GM12878 (cell line): ENCODE data around the gene SKOR2. TPM values are rescaled to one million over a fixed set of nuclear protein-coding genes. Genes with fewer than 3 reads are reported as not detected.
A peak's percentile ranks its signal among the peaks of the same experiment; 100 is the strongest.

Experiments
- ATAC-seq: fragments of 200-7000 bp; cut with Tn5 transposase; 3 replicates; pipeline ENCODE4 v1.9.1; 2020; ENCODE audit warnings: mild to moderate bottlenecking, moderate library complexity
- BruUV-seq: library from RNA; stranded (reverse); fragments of 400-500 nt; replicated peaks from 2 replicates; lab custom pipeline; 2021; lab: Mats Ljungman, UMichigan
- CTCF ChIA-PET: fragments of 300-600 bp; sonication (Branson Sonifier 250); formaldehyde crosslinking; extraction: SDS; loops from one replicate; lab custom pipeline; 2021; ENCODE audit warnings: inconsistent platforms; lab: Yijun Ruan, JAX
- POLR2A ChIA-PET: fragments of 350-600 bp; formaldehyde crosslinking; extraction: SDS; loops from one replicate; lab custom pipeline; 2021; ENCODE audit warnings: inconsistent platforms; lab: Charles Lee
- RAD21 ChIA-PET: fragments of 300-600 bp; sonication (Branson Sonifier 250); formaldehyde crosslinking; loops from one replicate; lab custom pipeline; 2023; ENCODE audit warnings: antibody characterized with exemption; ENCODE audit not compliant: unreplicated experiment; lab: Charles Lee
- SMC1A ChIA-PET: fragments of 300-600 bp; sonication (Branson Sonifier 250); formaldehyde crosslinking; loops from one replicate; lab custom pipeline; 2023; ENCODE audit not compliant: unreplicated experiment, uncharacterized antibody; lab: Charles Lee
- DNase-seq: peaks from one replicate; pipeline ENCODE4 v3.0.0-alpha.2; 2011; ENCODE audit warnings: low read depth, low spot score
- FAIRE-seq: peaks from 3 replicates; lab custom pipeline; 2011; peaks lifted over from hg19 to GRCh38; lab: Jason Lieb, UNC
- H2AFZ ChIP-seq: 2 replicates; pipeline ENCODE4 v1.6.0; 2011; ENCODE audit warnings: low read depth, low read length, control low read depth; ENCODE audit not compliant: control insufficient read depth
- H3K27ac ChIP-seq: 2 replicates; pipeline ENCODE4 v1.5.1; 2011; ENCODE audit warnings: control low read depth; ENCODE audit not compliant: control insufficient read depth, insufficient read depth
- H3K27me3 ChIP-seq, 2 experiments: replicated peaks in 1 of 2; 2 replicates each; pipeline versions ENCODE4 v1.6.0 to v1.6.1; 2011; ENCODE audit warnings: low read length in 1 of 2; ENCODE audit not compliant: control insufficient read depth in 2 of 2, insufficient read depth in 2 of 2
- H3K36me3 ChIP-seq, 2 experiments: 2 replicates each; pipeline ENCODE4 v1.5.1; 2011; ENCODE audit warnings: low read length in 1 of 2; ENCODE audit not compliant: control insufficient read depth in 2 of 2, insufficient read depth in 2 of 2
- H3K4me1 ChIP-seq: 2 replicates; pipeline ENCODE4 v1.6.1; 2011; ENCODE audit warnings: mild to moderate bottlenecking, low read length, moderate library complexity, mixed read lengths; ENCODE audit not compliant: control insufficient read depth, insufficient read depth
- H3K4me2 ChIP-seq: 2 replicates; pipeline ENCODE4 v1.6.0; 2011; ENCODE audit warnings: control low read depth; ENCODE audit not compliant: control insufficient read depth, insufficient read depth
- H3K4me3 ChIP-seq: fragments of 200-600 bp; sonication (generic); 2 replicates; pipeline ENCODE4 v1.5.1; 2016
- H3K79me2 ChIP-seq: 2 replicates; pipeline ENCODE4 v1.6.0; 2011; ENCODE audit warnings: low read length; ENCODE audit not compliant: control insufficient read depth, insufficient read depth
- H3K9ac ChIP-seq: 2 replicates; pipeline ENCODE4 v1.8.0; 2011; ENCODE audit warnings: low read length, control low read depth, mixed read lengths; ENCODE audit not compliant: control insufficient read depth, insufficient read depth
- H3K9me3 ChIP-seq: replicated peaks from 3 replicates; pipeline ENCODE4 v1.5.1; 2011; ENCODE audit warnings: mild to moderate bottlenecking, low read length; ENCODE audit not compliant: control insufficient read depth, insufficient read depth
- H4K20me1 ChIP-seq: 2 replicates; pipeline ENCODE4 v1.6.0; 2011; ENCODE audit not compliant: control insufficient read depth, insufficient read depth
- GATAD2B ChIP-seq: fragments of 450-650 bp; conservative IDR thresholded peaks from 2 replicates; pipeline ENCODE4 v1.6.1; 2017; ENCODE audit warnings: low read depth, mild to moderate bottlenecking, moderate library complexity
- HCFC1 ChIP-seq: fragments of 150-350 bp; IDR thresholded peaks from 2 replicates; pipeline ENCODE4 v1.6.1; 2014; ENCODE audit warnings: low read length
- JUNB ChIP-seq: IDR thresholded peaks from 2 replicates; pipeline ENCODE4 v1.6.1; 2016; ENCODE audit warnings: antibody characterized with exemption, mild to moderate bottlenecking
- JUND ChIP-seq: IDR thresholded peaks from 2 replicates; pipeline ENCODE4 v1.6.1; 2012; ENCODE audit warnings: low read depth, mild to moderate bottlenecking, low read length, improper control_type of control experiment, moderate library complexity
- NR2C2 ChIP-seq: IDR thresholded peaks from 2 replicates; pipeline ENCODE4 v1.6.1; 2011; ENCODE audit warnings: borderline replicate concordance, low read depth; ENCODE audit not compliant: control insufficient read depth, insufficient read length
- RCOR1 ChIP-seq: conservative IDR thresholded peaks from 2 replicates; pipeline ENCODE4 v1.6.1; 2012; ENCODE audit warnings: low read depth, low read length, improper control_type of control experiment
- RELA ChIP-seq: fragments of 450-650 bp; IDR thresholded peaks from 2 replicates; pipeline ENCODE4 v1.8.0; 2014; ENCODE audit warnings: borderline replicate concordance; ENCODE audit not compliant: partially characterized antibody
- SIN3A ChIP-seq: IDR thresholded peaks from 2 replicates; pipeline ENCODE4 v1.6.1; 2012; ENCODE audit warnings: low read depth, low read length, improper control_type of control experiment
- SIX5 ChIP-seq: IDR thresholded peaks from 2 replicates; pipeline ENCODE4 v1.6.1; 2011; ENCODE audit warnings: mild to moderate bottlenecking, low read depth, low read length, moderate library complexity; ENCODE audit not compliant: severe bottlenecking
- SMAD5 ChIP-seq: IDR thresholded peaks from 2 replicates; pipeline ENCODE4 v1.6.1; 2016; ENCODE audit warnings: antibody characterized with exemption, low read depth
- WRNIP1 ChIP-seq: IDR thresholded peaks from 2 replicates; pipeline ENCODE4 v1.6.1; 2011; ENCODE audit warnings: low read depth, low read length, improper control_type of control experiment, borderline replicate concordance
- YBX1 ChIP-seq: fragments of 450-650 bp; IDR thresholded peaks from 2 replicates; pipeline ENCODE4 v1.6.1; 2016; ENCODE audit warnings: antibody characterized with exemption
- YY1 ChIP-seq: IDR thresholded peaks from 2 replicates; pipeline ENCODE4 v1.6.1; 2011; ENCODE audit warnings: low read depth, mild to moderate bottlenecking, low read length
- WGBS: methylation state at CpG from one replicate; pipeline ENCODE4 v1.1.6; 2016; ENCODE audit warnings: low lambda C conversion rate; ENCODE audit not compliant: insufficient replicate concordance, insufficient coverage; ENCODE audit errors: missing lambda C conversion rate; 5-methylcytosine and 5-hydroxymethylcytosine counted together
- in situ Hi-C: fragments of 300-500 bp; cut with MboI; formaldehyde crosslinking; loops from 9 replicates; pipeline ENCODE4 v1.14.3; 2018; ENCODE audit warnings: mixed read lengths
- intact Hi-C: fragments of 100-400 bp; cut with micrococcal nuclease; formaldehyde crosslinking; loops from one replicate; pipeline ENCODE4 v1.14.2; 2022; ENCODE audit not compliant: unreplicated experiment
- polyA plus RNA-seq, 11 experiments: library from polyadenylated mRNA; depleted of rRNA in 4 of 11; unstranded in 6 of 11; stranded (reverse) in 5 of 11; fragments of >200 nt; fragmentation: Nextera tagmentation in 4 of 11; fragmentation: Illumina TruSeq in 1 of 11; extraction: Ambion mirVana in 4 of 11; extraction: Trizol in 1 of 11; gene quantifications; 1 replicate in 1 of 11; 2 replicates in 10 of 11; pipeline versions ENCODE4 v1.2.1 to v1.2.3, GENCODE V29; 2011 to 2016; ENCODE audit warnings: inconsistent platforms in 2 of 11, missing spikeins in 2 of 11, low read depth in 1 of 11
- total RNA-seq, 4 experiments: library from RNA; depleted of rRNA in 3 of 4; stranded (reverse); fragments of >200 nt in 3 of 4; fragmentation: Illumina TruSeq in 1 of 4; extraction: Trizol in 1 of 4; gene quantifications; 2 replicates each; pipeline versions ENCODE4 v1.2.1 to v1.2.3, GENCODE V29; 2013 to 2021
- TF ChIP-seq, protein P1 (sequence below): IDR thresholded peaks from 2 replicates; pipeline ENCODE4 v1.6.1; 2012; ENCODE audit warnings: mild to moderate bottlenecking, low read depth, low read length
- TF ChIP-seq, protein P2 (sequence below): fragments of 450-650 bp; formaldehyde crosslinking; IDR thresholded peaks from 2 replicates; pipeline ENCODE4 v1.5.0; 2022; ENCODE audit warnings: mild to moderate bottlenecking, missing genetic modification characterization
- TF ChIP-seq, protein P3 (sequence below): fragments of 450-650 bp; IDR thresholded peaks from 2 replicates; pipeline ENCODE4 v1.6.1; 2017; ENCODE audit warnings: mild to moderate bottlenecking

Gene SKOR2
- total and polyA plus RNA-seq, 10 of the 15 experiments (the other 5 are each of a cell fraction or from before 2014, with no cell fraction given), result not detected

DNA sequence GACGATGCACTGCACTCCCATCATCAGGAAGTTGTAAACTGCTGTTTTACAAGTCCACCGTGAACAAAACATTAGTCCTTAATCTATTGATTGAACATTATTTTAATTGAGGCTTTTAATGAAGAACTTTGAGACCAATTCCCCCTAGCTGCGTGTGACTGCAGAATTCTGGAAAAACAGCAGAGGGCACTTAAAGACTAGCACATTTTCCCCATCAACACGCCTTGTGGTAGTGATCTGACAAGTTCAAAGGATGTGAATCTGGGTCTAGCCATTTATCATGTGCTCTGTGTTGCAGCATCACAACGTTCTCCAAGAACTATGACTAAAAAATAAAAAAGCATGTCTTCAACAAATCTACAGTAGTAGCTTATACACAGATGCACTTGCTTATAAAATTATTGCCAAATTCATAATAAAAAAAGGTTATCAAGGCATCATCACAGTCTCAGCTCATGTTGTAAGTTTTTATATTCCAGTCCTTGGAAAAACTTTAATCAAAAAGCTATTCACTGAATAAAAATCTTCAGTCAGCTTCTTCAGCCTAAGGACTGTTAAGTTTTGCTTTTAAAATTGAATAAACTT is 35.8 kb downstream of the SKOR2 start:
- in situ Hi-C loops, result no loop called here
- WGBS, result 2% methylated on average over 5 of the region's 5 CpGs
- Histone ChIP-seq H3K4me1 (no peaks in the 10 kb centered on the region), H3K4me2 (no peak overlapping the region), H3K4me3 (no peak overlapping the region), H3K36me3 (no peaks in the 10 kb centered on the region), H4K20me1 (no peaks in the 10 kb centered on the region), H2AFZ (no peak overlapping the region), H3K27ac (no peak overlapping the region), H3K79me2 (no peaks in the 10 kb centered on the region), H3K9me3 (no peaks in the 10 kb centered on the region), H3K27me3 (peaks cover 0 to 7% of the 10 kb centered on the region in 2 experiments; a peak in 1 of 4 replicates), H3K9ac (no peak overlapping the region)
- DNase-seq, result peak; percentile 3
- SMC1A ChIA-PET, result interaction anchor here (0.6 to 1.4 kb wide), 11 partner anchors 10 to 908 kb away, joined by 3 to 5 read pairs (median 3); no protein-coding TSS in a partner anchor
- intact Hi-C loops, result loop anchor here (1.0 kb wide), 2 partner anchors 381 to 534 kb away; no protein-coding TSS in a partner anchor
- BruUV-seq, result no TSS peak
- RAD21 ChIA-PET, result interaction anchor here (0.8 to 1.6 kb wide), 4 partner anchors 11 to 541 kb away, joined by 3 to 9 read pairs (median 4); no protein-coding TSS in a partner anchor
- CTCF ChIA-PET, result interaction anchor here (0.7 to 4.3 kb wide), 13 partner anchors 11 to 539 kb away, joined by 3 to 20 read pairs (median 4); no protein-coding TSS in a partner anchor
- POLR2A ChIA-PET, result no interaction called here
- FAIRE-seq, result peak; percentile 7
- peak; percentile 72 for ATAC-seq
- TF ChIP-seq RELA (no peak), GATAD2B (no peak), HCFC1 (no peak), YY1 (0 out of 2 replicates have a peak, but pooled peaks have one; percentile 13), SIN3A (no peak), SIX5 (no peak), YBX1 (no peak), JUND (no peak), NR2C2 (no peak), WRNIP1 (no peak), RCOR1 (no peak), SMAD5 (no peak), JUNB (no peak)
- TF ChIP-seq, protein P1, sequence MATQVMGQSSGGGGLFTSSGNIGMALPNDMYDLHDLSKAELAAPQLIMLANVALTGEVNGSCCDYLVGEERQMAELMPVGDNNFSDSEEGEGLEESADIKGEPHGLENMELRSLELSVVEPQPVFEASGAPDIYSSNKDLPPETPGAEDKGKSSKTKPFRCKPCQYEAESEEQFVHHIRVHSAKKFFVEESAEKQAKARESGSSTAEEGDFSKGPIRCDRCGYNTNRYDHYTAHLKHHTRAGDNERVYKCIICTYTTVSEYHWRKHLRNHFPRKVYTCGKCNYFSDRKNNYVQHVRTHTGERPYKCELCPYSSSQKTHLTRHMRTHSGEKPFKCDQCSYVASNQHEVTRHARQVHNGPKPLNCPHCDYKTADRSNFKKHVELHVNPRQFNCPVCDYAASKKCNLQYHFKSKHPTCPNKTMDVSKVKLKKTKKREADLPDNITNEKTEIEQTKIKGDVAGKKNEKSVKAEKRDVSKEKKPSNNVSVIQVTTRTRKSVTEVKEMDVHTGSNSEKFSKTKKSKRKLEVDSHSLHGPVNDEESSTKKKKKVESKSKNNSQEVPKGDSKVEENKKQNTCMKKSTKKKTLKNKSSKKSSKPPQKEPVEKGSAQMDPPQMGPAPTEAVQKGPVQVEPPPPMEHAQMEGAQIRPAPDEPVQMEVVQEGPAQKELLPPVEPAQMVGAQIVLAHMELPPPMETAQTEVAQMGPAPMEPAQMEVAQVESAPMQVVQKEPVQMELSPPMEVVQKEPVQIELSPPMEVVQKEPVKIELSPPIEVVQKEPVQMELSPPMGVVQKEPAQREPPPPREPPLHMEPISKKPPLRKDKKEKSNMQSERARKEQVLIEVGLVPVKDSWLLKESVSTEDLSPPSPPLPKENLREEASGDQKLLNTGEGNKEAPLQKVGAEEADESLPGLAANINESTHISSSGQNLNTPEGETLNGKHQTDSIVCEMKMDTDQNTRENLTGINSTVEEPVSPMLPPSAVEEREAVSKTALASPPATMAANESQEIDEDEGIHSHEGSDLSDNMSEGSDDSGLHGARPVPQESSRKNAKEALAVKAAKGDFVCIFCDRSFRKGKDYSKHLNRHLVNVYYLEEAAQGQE, result no peak
- TF ChIP-seq, protein P2, sequence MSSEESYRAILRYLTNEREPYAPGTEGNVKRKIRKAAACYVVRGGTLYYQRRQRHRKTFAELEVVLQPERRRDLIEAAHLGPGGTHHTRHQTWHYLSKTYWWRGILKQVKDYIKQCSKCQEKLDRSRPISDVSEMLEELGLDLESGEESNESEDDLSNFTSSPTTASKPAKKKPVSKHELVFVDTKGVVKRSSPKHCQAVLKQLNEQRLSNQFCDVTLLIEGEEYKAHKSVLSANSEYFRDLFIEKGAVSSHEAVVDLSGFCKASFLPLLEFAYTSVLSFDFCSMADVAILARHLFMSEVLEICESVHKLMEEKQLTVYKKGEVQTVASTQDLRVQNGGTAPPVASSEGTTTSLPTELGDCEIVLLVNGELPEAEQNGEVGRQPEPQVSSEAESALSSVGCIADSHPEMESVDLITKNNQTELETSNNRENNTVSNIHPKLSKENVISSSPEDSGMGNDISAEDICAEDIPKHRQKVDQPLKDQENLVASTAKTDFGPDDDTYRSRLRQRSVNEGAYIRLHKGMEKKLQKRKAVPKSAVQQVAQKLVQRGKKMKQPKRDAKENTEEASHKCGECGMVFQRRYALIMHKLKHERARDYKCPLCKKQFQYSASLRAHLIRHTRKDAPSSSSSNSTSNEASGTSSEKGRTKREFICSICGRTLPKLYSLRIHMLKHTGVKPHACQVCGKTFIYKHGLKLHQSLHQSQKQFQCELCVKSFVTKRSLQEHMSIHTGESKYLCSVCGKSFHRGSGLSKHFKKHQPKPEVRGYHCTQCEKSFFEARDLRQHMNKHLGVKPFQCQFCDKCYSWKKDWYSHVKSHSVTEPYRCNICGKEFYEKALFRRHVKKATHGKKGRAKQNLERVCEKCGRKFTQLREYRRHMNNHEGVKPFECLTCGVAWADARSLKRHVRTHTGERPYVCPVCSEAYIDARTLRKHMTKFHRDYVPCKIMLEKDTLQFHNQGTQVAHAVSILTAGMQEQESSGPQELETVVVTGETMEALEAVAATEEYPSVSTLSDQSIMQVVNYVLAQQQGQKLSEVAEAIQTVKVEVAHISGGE, result no peak
- TF ChIP-seq, protein P3, sequence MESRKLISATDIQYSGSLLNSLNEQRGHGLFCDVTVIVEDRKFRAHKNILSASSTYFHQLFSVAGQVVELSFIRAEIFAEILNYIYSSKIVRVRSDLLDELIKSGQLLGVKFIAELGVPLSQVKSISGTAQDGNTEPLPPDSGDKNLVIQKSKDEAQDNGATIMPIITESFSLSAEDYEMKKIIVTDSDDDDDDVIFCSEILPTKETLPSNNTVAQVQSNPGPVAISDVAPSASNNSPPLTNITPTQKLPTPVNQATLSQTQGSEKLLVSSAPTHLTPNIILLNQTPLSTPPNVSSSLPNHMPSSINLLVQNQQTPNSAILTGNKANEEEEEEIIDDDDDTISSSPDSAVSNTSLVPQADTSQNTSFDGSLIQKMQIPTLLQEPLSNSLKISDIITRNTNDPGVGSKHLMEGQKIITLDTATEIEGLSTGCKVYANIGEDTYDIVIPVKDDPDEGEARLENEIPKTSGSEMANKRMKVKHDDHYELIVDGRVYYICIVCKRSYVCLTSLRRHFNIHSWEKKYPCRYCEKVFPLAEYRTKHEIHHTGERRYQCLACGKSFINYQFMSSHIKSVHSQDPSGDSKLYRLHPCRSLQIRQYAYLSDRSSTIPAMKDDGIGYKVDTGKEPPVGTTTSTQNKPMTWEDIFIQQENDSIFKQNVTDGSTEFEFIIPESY, result no peak
